ENCODE measurements around the gene SEC61A2. TPM values are rescaled to one million over a fixed set of nuclear protein-coding genes. Genes with fewer than 3 reads are reported as not detected.

Gene SEC61A2
- total and polyA plus RNA-seq, 2 of the 4 experiments (the other 2 are of a cell fraction): 6.8 to 10.3 TPM

DNA sequence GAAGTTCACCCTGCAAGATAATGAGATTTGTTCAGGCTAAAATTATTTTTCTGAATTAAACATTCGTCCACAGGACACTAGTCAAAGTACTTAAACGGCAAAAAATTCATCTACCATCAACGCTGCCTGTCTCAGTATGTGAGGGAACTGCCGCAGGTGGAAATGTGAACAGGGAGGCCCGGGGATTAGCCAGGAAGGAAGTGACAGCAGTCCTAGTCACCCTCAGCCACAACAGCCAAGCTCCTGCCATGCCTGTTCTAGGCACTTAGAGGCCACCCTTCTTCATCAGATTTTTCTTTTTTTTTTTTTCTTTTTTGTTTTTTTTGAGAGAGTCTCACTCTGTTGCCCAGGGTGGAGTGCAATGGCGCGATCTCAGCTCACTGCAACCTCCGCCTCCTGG is 56.8 kb downstream of the SEC61A2 start:
- dilution Hi-C loops (cut with HindIII; ENCODE audit: low sequenced_read_pairs, unreplicated experiment): no loop called here
- DNase-seq (no peak), ATAC-seq (ENCODE audit: low read depth) (no peak)
- Histone ChIP-seq H3K9ac (ENCODE audit: low read depth, low read length) (no peak overlapping the region), H3K4ac (ENCODE audit: low read depth, low read length) (no peak overlapping the region), H3K36me3 (ENCODE audit: control insufficient read depth, insufficient read depth, low read length) (peaks cover 13% of the 10 kb centered on the region), H4K8ac (ENCODE audit: low read depth in 2 of 2, low read length in 2 of 2) (no peak overlapping the region), H3K18ac (ENCODE audit: low read depth, low read length) (no peak overlapping the region), H2AK9ac (replicated peaks; ENCODE audit: low read depth, low read length, poor library complexity) (no peak overlapping the region), H3K56ac (ENCODE audit: extremely low read depth, insufficient read depth, low read length) (no peak overlapping the region), H4K5ac (ENCODE audit: low read depth, low read length) (no peak overlapping the region), H2BK20ac (ENCODE audit: low read depth, low read length) (no peak overlapping the region), H3K14ac (replicated peaks; ENCODE audit: low read depth, low read length) (no peak overlapping the region), H2AFZ (replicated peaks; ENCODE audit: low read length, poor library complexity) (no peak overlapping the region), H3K9me3 (ENCODE audit: control insufficient read depth, insufficient read depth, low read length) (no peaks in the 10 kb centered on the region), H4K20me1 (ENCODE audit: insufficient read depth, low read length) (peaks cover 12% of the 10 kb centered on the region; the same call in 1 of the 2 replicates), H3K79me1 (ENCODE audit: low read depth in 1 of 2, low read length in 2 of 2) (peaks cover 31 to 47% of the 10 kb centered on the region in 2 experiments), H3K4me3 (ENCODE audit: insufficient read depth, low read depth, low read length) (no peak overlapping the region), H3K4me1 (ENCODE audit: control insufficient read depth, insufficient read depth, low read length) (peaks cover under 1% of the 10 kb centered on the region; the same call in 1 of the 2 replicates), H3K4me2 (ENCODE audit: low read depth, low read length) (no peak overlapping the region), H2AK5ac (ENCODE audit: low read depth, low read length) (no peak overlapping the region), H2BK15ac (ENCODE audit: low read depth, low read length) (no peak overlapping the region), H3K27ac (ENCODE audit: insufficient read depth, low read length) (no peak overlapping the region), H3K23ac (ENCODE audit: low read depth, low read length) (no peak overlapping the region), H3K27me3 (ENCODE audit: control insufficient read depth, insufficient read depth, low read length) (no peaks in the 10 kb centered on the region), H4K91ac (ENCODE audit: insufficient read depth, low read depth, low read length) (no peak overlapping the region), H2BK120ac (ENCODE audit: low read depth, low read length) (no peak overlapping the region), H2BK5ac (ENCODE audit: low read depth, low read length, poor library complexity, severe bottlenecking) (no peak overlapping the region), H3K9me1 (ENCODE audit: insufficient read depth, low read length) (peaks cover 9% of the 10 kb centered on the region; the same call in 1 of the 2 replicates)
- BruUV-seq (replicated peaks): no TSS peak
- TF ChIP-seq CEBPB (IDR thresholded peaks at IDR 0.05; ENCODE audit: low read depth, low read length): no peak
- CTCF ChIA-PET: no interaction called here
- intact Hi-C loops (cut with micrococcal nuclease): no loop called here
- POLR2A ChIA-PET (ENCODE audit: unreplicated experiment): interaction anchor here (0.7 kb wide), 1 partner anchor 14 kb away, joined by 6 read pairs; no protein-coding TSS in a partner anchor
- in situ Hi-C loops (cut with MboI; ENCODE audit: low sequenced_read_pairs): no loop called here
- WGBS, 2 experiments (ENCODE audit: extremely low coverage in 2 of 2, insufficient read length in 1 of 2): no CpG with 5 or more reads among the region's 8 CpGs
